ENCODE results near the gene ECI1. TPM values are rescaled to one million over a fixed set of nuclear protein-coding genes. Genes with fewer than 3 reads are reported as not detected.
A peak's percentile ranks its signal among the peaks of the same experiment; 100 is the strongest.

ECI1 gene
- total RNA-seq, 4 donors from 2014 or later = 104 to 208 (median 169) TPM

DNA sequence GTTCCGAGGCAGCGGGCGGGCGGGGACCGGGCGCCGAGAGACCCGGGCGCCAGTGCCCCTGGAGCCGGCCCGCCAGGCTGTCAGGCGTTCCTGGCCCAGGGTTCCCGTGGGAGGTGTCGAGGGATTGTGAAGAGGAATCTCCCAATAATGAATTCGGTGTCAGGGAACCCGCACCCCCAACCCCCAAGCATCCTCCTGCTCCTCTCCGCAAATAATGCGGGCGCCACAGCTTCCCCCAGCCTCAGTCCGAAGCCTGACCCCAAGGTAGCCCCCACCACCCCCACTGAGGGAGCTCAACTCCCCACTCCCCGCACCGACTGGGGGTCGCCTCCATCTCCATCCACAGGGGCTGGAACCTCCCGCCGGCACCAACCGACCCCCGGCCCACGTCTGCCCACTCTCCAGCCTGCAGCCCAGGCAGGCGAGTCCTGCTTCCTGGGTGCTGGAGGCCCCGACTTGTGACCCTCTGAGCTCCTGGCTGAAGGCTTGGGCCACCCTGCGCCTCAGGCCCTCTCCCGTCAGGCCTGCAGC is 54.3 kb downstream of the ECI1 start:
- intact Hi-C loops (cut with DNase I) = loop anchor here (5.0 to 10.0 kb wide), 3 partner anchors 65 to 305 kb away; partner anchors contain the start of gene CCNF
- no peaks in the 10 kb centered on the region for H3K27me3 ChIP-seq
- no peak for DNase-seq
- no peak overlapping the region for H3K27ac ChIP-seq
- 29 to 43% methylated on average over 14 to 15 of the region's 32 CpGs for WGBS, 2 donors
- no peak for TF ChIP-seq POLR2A (IDR thresholded peaks at IDR 0.05)
- TF ChIP-seq, protein P1, sequence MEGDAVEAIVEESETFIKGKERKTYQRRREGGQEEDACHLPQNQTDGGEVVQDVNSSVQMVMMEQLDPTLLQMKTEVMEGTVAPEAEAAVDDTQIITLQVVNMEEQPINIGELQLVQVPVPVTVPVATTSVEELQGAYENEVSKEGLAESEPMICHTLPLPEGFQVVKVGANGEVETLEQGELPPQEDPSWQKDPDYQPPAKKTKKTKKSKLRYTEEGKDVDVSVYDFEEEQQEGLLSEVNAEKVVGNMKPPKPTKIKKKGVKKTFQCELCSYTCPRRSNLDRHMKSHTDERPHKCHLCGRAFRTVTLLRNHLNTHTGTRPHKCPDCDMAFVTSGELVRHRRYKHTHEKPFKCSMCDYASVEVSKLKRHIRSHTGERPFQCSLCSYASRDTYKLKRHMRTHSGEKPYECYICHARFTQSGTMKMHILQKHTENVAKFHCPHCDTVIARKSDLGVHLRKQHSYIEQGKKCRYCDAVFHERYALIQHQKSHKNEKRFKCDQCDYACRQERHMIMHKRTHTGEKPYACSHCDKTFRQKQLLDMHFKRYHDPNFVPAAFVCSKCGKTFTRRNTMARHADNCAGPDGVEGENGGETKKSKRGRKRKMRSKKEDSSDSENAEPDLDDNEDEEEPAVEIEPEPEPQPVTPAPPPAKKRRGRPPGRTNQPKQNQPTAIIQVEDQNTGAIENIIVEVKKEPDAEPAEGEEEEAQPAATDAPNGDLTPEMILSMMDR (IDR thresholded peaks at IDR 0.05) = no peak
- peaks cover 10 to 13% of the 10 kb centered on the region in 2 donors for H3K4me1 ChIP-seq
- H3K9me3 ChIP-seq = no peaks in the 10 kb centered on the region
- no peaks in the 10 kb centered on the region for H3K36me3 ChIP-seq
- peak overlapping the region in 1 of 3 donors; percentile 21 for H3K4me3 ChIP-seq (replicated peaks in 1 of 3)

DNA sequence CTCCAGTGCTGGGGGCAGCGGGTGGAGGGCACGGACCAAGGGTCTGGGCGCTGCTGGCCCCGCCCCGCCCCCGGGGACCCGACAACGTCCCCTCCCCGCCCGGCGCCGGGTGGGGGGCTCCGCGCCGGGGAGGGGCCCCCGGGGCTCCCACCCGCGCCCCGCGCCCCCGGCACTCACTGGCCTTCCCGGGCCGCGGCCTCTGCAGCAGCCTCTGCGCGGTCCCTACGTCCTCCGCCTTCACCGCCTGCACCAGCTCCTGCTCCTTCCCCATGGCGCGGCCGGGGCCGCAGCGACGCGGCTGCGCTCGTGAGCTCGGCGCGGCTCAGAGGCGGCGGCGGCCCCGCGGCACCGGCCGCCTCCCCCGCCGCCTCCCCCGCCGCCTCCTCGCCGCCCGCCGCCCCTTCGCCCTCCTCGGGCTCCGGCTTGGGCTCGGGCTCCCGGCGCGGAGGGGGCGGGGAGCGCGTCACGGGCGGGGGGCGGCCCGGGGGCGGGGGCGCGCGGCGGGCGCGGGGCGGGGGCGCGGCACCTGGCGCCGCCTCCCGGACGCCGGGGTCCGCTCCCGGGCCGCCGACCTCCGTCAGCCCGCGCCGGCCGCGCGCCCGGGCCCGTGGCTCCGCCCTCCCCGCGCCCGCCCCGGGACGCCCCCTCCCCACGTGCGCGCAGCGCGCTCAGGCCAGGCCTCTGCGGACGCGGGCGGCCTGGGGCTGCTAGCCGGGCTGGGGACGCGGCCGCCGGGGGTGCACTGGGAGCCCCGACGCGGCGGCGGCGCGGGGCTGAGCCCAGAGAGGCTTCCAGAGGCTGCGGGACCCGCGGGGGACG is 55.0 kb downstream of the ECI1 start, which contains the start of gene CASKIN1:
TSS of gene CASKIN1 (minus strand) at position 444 of the 819 bp plus-strand sequence. CDS start at position 271, 173 bp downstream.
- no peak for TF ChIP-seq POLR2A (IDR thresholded peaks at IDR 0.05)
- TF ChIP-seq, protein P1 (IDR thresholded peaks at IDR 0.05) = no peak
- Histone ChIP-seq H3K27ac (no peak within 1 kb of the TSS), H3K4me3 (replicated peaks in 1 of 3) (peak within 1 kb of the TSS in 1 of 3 donors; percentile 37), H3K27me3 (no peaks in the 10 kb centered on the region), H3K9me3 (no peaks in the 10 kb centered on the region), H3K4me1 (peaks cover 10 to 13% of the 10 kb centered on the region in 2 donors), H3K36me3 (no peaks in the 10 kb centered on the region)
- DNase-seq = peak in 1 of 2 donors; percentile 23
- intact Hi-C loops (cut with DNase I) = loop anchor here (5.0 to 10.0 kb wide), 3 partner anchors 66 to 306 kb away; partner anchors contain the start of gene CCNF
- WGBS, 2 donors = 0% methylated on average over 2 of the region's 129 CpGs; no CpG with 5 or more reads in 1 of the 2 donors

DNA sequence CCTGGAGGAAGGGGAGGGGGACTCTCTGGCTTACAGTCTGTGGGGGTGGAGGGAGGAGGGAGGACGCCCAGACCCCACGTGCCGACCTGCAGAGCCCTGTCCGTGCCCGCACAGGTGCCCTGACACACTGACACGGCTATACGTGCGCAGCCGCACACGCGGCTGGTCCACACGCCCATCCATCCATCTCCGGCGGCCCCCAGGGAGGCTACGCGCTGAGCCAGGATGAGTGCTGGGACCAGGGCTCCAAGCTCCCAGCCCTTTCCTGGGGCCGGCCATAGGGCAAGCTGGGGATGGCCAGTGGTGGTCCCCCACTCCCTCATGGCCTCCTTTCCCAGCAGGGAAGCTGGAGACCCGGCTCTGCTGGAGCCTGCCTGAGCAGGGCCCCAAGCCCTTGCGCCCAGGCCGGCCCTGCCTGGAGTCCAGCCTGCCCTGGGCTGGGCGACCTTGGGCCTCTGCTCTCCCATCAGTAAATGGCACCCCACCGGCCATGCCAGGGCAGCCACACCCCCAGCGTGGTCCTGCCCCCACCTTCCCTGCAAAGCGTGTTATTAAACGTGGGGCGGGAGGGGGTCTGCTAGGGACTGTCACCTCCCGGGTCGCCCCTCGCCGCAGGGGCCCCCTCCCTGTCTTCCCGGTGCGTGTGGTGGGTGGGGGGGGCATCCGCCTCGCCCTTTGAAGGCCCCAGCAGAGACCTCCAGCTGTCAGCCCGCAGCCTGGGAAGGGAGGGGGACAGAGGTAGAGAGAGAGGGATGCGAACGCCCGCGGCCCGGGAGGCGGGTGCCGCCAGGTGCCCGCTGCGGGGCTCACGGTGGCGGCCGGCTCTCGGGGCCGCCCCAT is 55.8 kb downstream of the ECI1 start:
- intact Hi-C loops (cut with DNase I) = loop anchor here (5.0 to 10.0 kb wide), 3 partner anchors 67 to 307 kb away; partner anchors contain the start of gene CCNF

DNA sequence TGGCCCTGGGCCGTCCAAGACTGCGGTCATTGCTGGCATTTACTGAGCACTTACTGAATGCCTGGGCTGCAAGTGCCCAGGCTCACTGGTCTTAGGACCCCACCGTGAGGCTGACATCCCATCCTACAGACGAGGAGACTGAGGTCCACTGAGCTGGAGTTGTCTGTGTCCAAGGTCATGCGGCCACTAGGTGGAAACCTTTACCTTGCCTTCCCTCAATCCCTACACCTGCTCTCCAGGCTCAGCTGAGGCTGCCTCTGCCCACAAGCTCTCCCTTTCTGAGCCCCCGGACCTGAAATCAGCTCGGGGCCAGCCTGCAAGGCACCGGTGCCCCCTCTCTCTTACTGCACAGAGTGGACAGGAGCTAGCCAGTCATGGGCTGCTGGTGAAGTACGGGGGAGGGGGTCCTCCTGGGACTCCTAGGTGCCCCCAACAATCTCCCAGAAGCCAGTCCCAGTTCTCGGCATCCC is 56.5 kb downstream of the ECI1 start:
- Histone ChIP-seq H3K36me3 (no peaks in the 10 kb centered on the region), H3K9me3 (no peaks in the 10 kb centered on the region), H3K27me3 (no peaks in the 10 kb centered on the region), H3K27ac (no peak overlapping the region), H3K4me1 (peaks cover 10 to 13% of the 10 kb centered on the region in 2 donors), H3K4me3 (replicated peaks in 1 of 3) (no peak overlapping the region)
- WGBS, 2 donors = 6 to 20% methylated on average over 2 to 6 of the region's 10 CpGs
- intact Hi-C loops (cut with DNase I) = loop anchor here (5.0 to 10.0 kb wide), 3 partner anchors 67 to 307 kb away; partner anchors contain the start of gene CCNF
- peak; percentile 66 to 69 for DNase-seq
- TF ChIP-seq POLR2A (IDR thresholded peaks at IDR 0.05) = no peak
- TF ChIP-seq, protein P1 (IDR thresholded peaks at IDR 0.05) = peak; percentile 34 to 80 (median 64)

More for the DNA sequence above, 55.8 kb downstream of the ECI1 start:
- Histone ChIP-seq H3K27me3 (no peaks in the 10 kb centered on the region), H3K27ac (no peak overlapping the region), H3K4me3 (replicated peaks in 1 of 3) (peak overlapping the region in 1 of 3 donors; percentile 37), H3K9me3 (no peaks in the 10 kb centered on the region), H3K36me3 (no peaks in the 10 kb centered on the region), H3K4me1 (peaks cover 10 to 13% of the 10 kb centered on the region in 2 donors)
- WGBS, 2 donors = 0 to 7% methylated on average over 10 to 24 of the region's 49 CpGs
- no peak for DNase-seq
- no peak for TF ChIP-seq POLR2A (IDR thresholded peaks at IDR 0.05)
